ENCODE measurements around the gene KATNB1.
"Not testable (repeated sequence)": the region's sequence is repeated elsewhere in the genome, so short reads cannot be mapped to it uniquely, and the experiment has no call there.

The KATNB1 gene

DNA sequence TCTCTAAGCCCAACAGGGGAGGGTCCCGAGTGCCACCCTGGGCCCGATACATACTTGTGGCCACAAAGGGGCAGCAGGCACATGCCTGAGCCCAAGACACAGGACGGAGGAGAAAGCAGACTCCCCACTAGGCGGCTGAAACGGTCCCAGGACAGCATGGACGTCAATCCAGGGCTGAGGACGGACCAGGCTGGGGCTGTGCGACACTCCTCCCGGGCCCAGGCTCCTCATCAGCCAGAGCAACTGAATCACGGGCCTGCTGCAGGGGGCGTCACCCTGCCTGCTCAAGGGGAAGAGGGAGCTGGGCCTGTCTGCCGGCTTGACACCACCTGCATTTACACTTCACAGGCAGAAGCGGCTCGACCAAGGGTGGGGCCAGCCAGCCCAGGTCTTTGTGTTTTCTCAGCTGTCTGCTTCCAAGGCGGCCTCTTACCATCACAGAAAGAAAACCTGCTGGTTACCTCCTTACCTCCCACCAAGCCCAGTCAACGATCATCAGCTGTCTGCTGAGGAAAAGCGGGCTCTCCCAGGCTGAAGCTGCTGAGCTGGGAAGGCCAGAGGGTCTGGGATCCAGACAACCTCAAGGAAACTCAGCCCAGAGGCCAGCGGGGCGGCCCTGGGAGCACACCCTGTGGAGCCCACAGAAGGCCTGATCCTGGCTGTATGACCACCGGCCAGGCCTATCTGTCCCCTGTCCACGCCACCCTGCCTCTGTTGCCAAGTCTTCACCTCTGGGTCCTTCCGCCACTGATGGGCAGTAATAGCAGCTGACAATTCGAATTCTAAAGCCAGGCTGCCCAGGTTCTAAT, 40.3 kb downstream of the KATNB1 start:
- DNase-seq = no peak

DNA sequence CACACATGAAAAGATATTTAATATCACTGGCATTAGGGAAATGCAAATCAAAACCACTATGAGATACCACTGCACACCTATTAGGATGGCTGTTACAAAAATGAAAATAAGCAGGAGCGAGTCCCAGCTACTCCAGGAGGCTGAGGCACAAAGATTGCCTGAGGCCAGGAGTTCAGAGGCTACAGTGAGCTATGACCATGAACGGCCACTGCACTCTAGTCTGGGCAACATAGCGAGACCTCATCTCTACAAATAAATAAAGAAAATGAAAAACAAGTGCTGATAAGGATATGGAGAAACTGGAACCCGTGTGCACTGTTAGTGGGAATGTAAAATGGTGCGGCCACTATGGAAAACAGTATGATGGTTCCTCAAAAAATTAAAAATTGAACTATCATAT, 43.1 kb downstream of the KATNB1 start:
- DNase-seq = no peak

DNA sequence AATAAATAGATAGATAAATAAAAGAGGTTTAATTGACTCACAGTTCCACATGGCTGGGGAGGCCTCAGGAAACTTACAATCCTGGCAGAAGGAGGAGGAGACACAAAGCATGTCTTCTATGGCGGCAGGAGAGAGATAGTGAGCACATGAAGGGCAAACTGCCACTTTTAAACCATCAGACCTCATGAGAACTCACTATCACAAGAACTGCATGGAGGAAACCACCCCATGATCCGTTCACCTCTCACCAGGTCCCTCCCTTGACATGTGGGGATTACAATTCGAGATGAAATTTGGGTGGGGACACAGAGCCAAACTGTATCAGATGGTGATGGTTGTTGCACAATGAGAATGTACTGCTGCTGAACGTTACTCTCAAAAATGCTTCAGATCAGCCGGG, 44.3 kb downstream of the KATNB1 start:
- DNase-seq = not testable (repeated sequence)

DNA sequence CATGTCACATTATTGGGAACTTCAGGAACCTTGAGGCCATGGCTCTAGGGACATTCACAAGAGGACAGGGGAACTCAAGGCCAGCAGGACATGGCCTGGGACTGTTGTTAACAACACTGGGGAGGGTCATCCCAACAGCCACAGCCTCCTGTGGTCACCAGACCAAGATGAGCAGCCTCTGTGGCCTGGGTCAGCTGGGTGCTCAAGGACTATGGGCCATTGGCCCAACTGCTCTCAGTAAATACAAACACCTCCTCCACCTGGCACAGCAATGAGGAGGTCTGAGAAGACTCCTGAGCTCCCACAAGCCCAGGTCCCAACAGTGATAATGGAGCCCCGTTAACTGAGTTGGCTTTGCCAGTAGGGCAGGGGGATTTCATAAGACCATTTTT, 45.8 kb downstream of the KATNB1 start:
- no peak for DNase-seq

DNA sequence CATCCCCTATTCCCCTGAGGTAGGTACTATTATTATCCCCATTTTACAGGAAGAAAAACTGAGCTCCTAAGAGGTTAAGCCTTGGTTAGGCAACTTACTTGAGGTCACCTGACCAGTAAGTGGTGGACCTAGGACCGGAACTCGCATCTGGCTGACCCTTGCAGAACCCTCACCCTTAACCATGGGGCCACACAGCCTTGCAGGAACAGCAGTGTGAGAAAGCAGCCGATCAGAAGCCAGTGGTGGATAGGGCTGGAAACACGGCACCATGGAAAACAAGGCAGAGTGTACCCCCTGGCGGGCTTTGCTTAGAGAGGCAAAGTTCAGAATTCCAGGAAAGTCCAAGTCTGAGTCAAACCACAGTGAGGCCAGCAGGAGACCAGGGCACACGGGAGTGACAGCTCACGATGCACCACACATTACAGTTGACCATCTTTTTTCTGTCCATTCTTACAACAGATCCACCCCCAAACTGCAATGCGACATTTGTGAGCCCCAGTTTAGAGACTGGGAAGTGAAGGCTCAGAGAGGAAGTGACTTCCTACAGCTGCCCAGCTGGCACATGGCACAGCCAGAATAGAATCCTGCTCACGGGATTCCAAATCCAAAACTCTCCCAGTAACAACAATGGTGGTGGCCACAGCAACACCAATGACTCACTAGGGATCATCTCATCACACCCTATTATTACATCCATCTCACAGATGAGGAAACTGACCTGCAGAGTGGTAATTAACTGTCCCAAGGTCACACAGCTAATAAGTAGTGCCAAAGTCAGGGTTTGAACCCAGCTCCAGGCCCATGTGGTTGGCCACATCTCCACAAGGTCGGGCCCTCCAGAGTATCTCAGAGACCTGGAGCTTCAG, 46.4 kb downstream of the KATNB1 start:
- DNase-seq = no peak

DNA sequence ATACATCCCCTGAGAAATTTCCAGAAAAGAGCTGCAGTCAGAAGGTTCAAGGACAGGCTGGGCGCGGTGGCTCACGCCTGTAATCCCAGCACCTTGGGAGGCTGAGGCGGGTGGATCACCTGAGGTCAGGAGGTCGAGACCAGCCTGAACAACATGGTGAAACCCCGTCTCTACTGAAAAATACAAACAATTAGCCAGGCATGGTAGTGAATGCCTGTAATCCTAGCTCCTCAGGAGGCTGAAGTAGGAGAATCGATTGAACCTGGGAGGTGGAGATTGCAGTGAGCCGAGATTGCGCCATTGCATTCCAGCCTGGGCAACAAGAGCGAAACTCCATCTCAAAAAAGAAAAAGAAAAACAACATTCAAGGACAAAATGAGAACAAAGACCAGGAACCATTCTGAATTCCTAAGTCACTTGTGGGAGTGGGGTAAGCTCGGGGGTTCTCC, 47.1 kb downstream of the KATNB1 start:
- DNase-seq = not testable (repeated sequence)

DNA sequence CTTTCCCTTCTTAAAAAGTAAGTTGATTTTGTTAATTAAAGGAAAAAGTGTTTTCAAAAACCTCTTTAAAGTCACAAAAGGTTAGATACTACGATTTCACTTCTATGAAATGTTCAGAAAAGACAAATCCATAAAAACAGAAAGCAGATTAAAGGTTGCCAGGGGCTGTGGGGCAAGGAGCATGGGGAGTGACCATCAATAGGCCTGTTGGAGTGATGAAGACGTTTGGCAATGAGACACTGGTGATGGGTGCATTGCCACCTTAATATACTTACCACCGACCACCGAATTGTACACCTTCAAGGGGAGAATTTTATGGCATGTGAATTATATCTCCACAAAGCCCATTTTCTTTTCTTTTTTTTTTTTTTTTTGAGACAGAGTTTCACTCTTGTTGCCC, 47.5 kb downstream of the KATNB1 start:
- no peak for DNase-seq

DNA sequence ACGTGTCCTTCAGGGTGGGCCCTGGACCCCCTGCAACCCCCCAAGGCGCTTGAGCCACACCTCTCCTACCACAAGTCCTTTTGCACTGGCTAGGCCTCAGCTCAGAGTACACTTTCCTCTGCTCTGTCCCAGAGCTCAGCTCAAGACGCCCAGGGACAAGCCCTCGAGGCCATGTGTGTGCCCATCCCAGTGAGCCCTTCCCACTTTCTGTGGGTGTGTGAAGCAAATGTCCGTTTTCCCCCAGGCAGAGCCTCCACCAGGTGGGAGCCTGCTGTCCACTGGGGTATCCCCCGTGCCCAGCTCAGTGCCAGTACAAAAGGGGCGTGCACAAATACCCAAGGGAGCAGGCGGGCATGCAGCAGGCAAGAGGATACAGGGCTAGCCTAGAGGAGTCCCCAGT, 48.3 kb downstream of the KATNB1 start:
- DNase-seq = no peak

DNA sequence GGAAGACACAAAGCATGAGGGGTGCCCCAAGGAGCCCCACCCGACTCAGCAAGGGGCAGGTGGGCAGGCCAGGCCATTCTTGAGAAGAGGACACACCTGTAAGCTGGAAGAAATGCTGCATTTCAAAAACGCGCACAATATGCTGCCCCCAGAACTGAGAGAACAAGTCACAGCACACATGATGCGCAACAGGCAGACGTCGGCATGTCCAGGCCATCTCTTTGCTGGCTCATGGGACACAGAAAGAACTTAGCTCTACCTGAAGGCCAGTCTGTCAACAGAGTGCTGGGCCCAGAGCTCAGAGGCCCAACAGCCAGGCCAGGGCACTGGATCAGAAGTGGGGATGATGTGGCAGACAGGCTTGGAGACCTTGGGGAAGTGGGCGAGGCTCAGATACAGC, 48.8 kb downstream of the KATNB1 start:
- DNase-seq = no peak

DNA sequence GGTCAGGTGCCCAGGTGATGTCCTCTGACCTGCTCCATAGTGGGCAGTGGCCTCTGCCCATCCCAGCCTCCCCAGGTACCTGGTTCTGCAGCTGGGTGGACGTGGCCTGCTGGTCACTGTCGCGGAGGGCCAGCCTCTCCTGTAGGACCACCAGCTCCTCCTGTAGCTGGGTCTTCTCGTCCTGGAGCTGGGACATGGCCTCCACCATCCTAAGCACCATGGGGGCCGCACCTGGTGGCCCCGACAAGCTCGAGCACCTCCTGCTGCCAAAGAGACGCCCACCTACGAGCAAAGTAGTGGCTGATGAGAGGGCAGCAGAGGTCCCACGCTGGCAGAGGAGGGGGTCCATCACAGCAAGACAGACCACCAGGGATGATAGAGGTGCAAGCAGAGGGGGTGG, 49.8 kb downstream of the KATNB1 start:
- DNase-seq = no peak

DNA sequence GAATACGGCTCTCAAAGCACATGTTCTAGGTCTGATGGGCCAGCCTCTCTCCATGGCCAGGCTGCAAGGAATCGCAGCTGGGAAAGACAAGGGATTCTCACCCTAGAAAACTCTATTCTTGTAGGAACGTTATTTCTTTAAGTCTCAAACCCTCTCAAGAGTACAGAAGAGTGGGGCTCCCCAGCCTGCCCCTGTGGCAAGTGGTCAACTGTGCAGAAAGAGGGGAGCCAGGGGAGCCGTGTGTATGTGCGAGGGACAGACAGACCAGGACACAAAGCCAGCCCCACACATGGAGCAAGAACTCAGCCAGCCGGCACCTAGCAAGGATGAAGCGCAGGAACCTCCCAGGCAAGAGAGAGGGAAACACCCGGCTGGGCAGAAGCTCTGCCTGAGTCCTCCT, 50.4 kb downstream of the KATNB1 start:
- no peak for DNase-seq

DNA sequence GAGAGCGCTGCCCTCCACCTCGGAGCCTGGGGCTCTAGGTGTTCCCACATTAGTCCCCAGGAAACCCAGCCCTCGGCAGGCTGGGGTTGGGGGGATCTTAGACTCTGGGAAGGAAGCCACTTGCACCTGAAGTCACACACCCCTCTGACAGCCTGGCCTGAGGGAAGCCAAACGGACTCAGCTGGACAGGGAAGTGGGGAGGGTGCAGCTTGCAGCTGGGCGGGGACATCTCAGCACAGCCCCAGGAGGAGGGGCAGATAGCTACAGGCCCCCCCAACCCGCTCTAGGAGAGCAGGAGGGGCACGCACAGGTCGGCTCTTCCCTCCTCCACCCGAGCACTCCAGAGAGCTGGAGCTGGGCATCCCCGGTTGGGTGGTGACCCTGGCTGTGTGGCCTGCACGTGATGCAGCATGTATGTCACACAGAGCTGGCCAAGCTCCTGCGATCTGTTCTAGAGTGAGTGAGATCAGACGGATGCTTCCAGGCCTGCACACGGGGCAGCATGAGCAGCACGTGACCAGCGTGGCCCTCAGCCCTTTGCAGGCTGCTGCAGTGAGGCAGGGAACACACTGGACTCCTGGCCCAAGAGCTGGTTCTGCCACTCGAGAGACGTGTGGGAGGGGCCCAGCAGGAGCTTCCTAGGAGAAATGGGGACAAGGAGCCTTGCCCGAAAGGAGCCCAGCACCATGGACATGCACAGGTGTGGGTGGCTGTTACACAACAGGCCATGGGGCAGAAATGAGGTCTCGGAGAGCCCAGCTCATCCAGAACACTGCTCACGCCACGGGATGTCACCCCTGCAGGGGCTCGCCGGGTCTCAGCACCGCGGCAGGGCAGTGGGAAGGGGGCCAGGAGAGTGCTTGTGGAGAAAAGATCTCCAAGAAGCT, 51.3 kb downstream of the KATNB1 start:
- no peak for DNase-seq

DNA sequence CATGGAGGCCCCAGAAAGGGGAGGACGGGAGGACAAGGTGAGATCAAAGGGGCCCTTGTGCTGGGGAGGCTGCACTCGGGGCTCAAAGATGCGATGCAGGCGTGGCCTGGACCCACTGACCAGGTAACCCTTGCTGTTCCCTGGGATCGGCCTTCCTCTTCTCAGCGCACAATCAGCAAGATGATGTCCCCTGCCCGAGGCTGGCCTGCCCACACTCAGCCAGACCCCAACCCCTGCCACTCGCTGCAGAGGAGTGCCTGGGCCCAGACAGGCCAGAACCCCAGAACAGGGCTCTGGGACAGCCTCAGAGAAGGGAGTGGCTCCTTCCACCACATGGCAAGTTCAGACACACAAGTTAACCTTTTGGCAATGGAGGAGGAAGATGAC, 51.9 kb downstream of the KATNB1 start:
- DNase-seq = no peak

DNA sequence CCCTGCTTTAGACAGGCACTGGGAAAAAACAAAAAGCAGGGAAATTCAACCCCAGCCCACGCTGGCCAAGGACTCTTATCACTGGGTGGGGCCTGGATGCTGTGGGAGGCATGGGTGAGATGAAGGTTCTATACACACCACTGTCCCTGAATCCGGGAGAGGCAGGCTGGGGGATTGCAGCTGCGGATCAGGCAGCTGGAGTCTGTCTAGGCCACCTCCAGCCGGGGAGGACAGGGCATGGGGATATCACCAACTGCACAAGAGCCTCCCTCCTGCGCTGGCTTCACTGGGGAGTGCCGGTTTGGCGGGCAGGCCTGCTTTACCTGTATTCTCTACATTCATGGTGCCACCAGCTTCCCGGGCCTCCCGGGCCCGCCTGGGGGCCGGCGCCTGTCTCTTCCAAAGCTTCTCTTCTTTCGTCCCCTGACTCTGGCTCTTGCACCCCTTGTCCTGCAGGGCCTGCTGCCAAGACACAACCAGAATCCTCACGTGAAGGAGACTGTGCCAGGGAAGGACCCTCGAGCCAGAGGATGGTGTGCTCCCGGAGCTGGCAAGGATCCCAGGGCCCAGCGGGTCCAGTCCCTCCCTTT, 52.8 kb downstream of the KATNB1 start:
- DNase-seq = no peak

DNA sequence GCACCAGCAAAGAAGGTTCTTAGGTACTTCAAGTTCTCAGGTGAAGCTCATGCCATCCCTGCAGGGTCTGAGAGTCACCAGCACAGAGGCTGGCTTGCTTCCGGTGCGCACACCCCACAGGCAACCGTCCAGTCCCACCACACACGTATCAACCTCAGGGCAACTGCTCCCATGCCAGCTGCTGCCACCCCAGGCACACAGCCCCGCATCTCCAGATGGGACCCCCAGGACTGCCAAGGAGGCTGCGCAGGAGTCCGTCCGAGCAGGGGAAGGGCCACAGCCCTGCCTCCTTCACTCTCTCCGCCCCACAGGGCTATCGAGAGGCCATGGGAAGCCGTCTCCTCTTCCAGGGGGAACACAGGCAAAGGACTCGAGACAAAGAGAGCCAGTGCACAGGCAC, 53.4 kb downstream of the KATNB1 start:
- DNase-seq = no peak

DNA sequence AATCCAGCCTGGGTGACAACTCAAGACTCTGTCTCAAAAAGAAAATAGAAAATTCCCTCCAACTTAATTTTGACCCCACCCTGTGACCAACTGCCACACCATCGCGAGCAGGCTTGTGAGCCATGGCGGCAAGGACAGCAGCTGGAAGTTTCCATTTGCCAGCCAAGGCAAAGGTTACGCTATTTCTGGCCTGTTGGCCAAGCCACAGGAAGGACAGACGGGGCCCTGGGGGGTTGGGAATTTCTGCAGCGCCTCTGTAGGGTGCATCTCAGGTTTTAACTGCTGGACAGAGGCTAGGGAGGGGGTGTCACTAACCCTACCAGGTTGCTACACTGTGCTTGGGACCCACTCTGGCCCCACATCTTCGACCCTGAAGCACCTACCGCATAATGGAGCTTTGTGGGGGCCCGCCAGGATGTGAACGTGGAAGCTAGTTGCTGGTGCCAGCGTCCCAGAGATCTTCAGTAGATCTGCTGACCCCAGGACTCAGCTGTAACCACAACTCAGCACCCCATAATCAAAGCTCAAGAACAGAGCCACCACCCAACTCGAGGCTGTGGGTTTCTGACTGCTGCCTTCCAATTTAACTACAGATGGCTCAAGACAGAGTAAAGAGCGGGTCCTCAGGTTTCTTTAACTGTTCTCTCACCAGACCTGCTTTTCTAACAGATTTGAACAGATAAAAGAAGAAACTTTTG, 55.8 kb downstream of the KATNB1 start:
- DNase-seq = no peak

DNA sequence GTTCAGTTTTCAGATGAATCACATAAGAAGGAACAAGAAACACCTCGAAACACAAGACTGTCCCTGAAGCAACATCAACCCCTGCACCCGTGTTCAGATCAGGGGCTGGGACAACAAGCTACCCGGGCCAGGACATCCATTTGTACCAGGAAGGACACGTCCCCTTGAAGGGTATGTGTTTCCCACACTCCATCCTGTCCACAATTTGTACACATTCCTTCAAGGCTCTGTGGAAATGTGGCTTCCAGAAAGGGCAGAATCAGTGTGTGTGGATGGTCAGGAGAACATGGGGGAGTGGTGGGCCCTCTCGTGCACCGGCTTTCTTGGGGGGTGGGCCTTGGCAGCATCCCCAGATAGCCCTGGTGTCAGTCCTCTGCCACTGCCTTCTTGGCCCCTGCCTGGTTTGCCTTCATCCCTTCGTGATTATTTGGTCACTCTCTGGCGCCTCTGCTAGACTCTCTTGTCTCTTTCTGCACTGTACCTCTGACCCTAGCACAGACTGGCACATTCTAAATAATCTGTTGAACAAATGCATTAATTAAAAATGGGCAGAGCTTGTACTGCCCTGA, 56.4 kb downstream of the KATNB1 start:
- DNase-seq = no peak

DNA sequence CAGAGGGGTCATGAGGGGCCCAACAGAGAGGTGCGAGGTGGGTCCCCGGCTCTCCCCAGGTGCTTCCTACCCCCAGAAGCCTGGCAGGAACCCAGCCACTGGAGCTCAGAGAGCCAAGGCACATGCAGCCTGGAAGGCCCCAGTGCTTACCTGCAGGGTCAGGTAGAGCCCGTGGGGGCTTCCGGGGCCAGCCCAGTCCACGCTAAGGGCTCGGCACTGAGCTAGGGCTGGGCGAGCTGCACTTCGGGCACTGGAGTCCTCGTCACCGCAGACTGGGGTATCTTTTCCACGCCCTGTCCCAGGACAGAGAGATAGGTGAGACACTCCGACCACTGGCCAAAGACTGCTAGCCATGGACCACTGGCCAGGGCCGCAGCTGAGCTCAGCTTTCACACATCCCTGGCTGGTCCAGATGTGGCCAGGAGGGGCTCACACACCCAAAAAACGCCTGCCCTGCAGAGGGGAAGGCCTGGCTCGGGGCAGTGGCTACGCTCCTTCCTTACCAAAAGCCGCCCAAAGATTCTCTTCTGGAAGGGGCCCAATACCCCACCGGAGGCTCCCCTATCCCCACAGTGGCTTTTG, 59.4 kb downstream of the KATNB1 start:
- DNase-seq = no peak

DNA sequence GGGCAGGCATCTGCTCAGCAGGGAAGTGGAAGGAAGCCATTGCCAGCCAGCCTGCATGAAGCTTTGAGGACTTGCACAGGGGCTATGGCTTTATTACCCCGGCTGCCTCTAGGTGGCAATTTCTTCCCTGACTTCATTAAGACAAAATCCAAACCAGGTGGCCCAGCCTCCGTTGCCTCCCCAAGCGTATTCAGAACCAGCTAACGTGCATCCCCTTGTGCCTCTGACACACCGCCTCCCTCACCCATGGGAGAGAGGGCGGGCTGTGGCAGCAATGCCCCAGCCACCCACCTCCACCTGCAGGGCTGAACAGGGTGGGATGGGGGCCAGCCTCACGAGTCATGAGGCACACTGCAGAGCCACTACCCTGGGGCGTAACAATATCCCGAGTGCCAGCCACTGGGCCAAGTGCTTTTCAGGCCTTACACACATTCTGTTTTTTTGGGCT, 59.9 kb downstream of the KATNB1 start:
- no peak for DNase-seq

DNA sequence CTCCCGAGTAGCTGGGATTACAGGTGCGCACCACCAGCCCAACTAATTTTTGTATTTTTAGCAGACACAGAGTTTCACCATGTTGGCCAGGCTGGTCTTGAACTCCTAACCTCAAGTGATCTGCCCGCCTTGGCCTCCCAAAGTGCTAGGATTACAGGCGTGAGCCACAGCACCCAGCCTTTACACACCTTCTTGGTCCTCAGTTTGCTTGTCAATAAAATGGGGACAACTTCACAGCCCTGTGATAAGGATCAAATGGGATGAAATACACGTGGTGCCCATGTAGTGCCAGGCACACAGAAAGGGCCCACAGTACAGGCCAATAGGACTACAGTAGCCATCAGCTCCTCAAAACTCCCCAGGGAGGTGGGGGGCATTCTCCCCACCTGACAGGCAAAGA, 60.4 kb downstream of the KATNB1 start:
- not testable (repeated sequence) for DNase-seq

DNA sequence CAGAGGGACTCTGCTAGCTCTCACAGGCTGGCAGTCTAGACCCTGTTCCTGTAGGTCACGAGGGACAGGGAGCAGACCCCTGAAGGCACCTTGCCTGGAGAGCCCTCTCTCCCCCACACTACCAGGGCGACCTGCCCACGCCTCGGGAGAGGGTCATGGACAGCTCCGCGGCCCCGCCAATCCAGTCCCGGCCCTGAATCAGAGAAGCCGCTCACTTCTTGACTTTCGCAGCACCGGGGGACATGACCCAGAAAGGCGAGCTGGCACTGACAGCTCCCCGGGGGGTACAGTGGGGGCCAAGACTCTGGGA, 61.6 kb downstream of the KATNB1 start:
- no peak for DNase-seq
